SK-N-SH treated with all-trans-retinoic acid at 6 μM for 48 hours (cell line): ENCODE measurements around the gene POU2AF3.

ENCODE experiments used
- ARNTL ChIP-seq: fragments of 450-650 bp; formaldehyde crosslinking; IDR thresholded peaks from 2 replicates; pipeline ENCODE4 v1.5.0; 2020; ENCODE audit warnings: low read depth, mild to moderate bottlenecking, moderate library complexity, borderline replicate concordance
- CREB5 ChIP-seq: fragments of 250-450 bp; sonication (Bioruptor Pico); IDR thresholded peaks from 2 replicates; pipeline ENCODE4 v1.5.1; 2020; ENCODE audit warnings: low read depth, mild to moderate bottlenecking, moderate library complexity
- CSRNP3 ChIP-seq: fragments of 250-450 bp; sonication (Bioruptor Pico); IDR thresholded peaks from 2 replicates; pipeline ENCODE4 v1.5.1; 2021; ENCODE audit warnings: mild to moderate bottlenecking, moderate library complexity
- ESRRG ChIP-seq: fragments of 250-450 bp; sonication (Bioruptor Pico); IDR thresholded peaks from 2 replicates; pipeline ENCODE4 v1.6.1; 2021; ENCODE audit warnings: mild to moderate bottlenecking
- ISL1 ChIP-seq: fragments of 250-450 bp; sonication (Bioruptor Pico); IDR thresholded peaks from 2 replicates; pipeline ENCODE4 v2.1.2; 2022; ENCODE audit warnings: mild to moderate bottlenecking, moderate library complexity
- ZNF8 ChIP-seq: fragments of 450-650 bp; formaldehyde crosslinking; IDR thresholded peaks from 2 replicates; pipeline ENCODE4 v1.5.0; 2020; ENCODE audit warnings: mild to moderate bottlenecking, moderate library complexity

GRCh38 chr11:111306321-111306720 is 8.0 kb downstream of the POU2AF3 start:
- TF ChIP-seq ARNTL (no peak), ESRRG (CRISPR knock-in tag) (no peak), ZNF8 (CRISPR knock-in tag) (no peak), CSRNP3 (CRISPR knock-in tag) (no peak), CREB5 (CRISPR knock-in tag) (no peak), ISL1 (CRISPR knock-in tag) (no peak)
